ENCODE measurements around the gene TMEM200C.
"Not testable (repeated sequence)": the region's sequence is repeated elsewhere in the genome, so short reads cannot be mapped to it uniquely, and the experiment has no call there.

Gene TMEM200C

GRCh38 chr18:5865521-5865920, 29.8 kb downstream of the TMEM200C start:
- DNase-seq (ENCODE audit: extremely low read depth, insufficient read length), result no peak
- H3K27me3 ChIP-seq (replicated peaks; ENCODE audit: control insufficient read depth, insufficient read depth, low read length), result no peaks in the 10 kb centered on the region
- TF ChIP-seq, protein P1, sequence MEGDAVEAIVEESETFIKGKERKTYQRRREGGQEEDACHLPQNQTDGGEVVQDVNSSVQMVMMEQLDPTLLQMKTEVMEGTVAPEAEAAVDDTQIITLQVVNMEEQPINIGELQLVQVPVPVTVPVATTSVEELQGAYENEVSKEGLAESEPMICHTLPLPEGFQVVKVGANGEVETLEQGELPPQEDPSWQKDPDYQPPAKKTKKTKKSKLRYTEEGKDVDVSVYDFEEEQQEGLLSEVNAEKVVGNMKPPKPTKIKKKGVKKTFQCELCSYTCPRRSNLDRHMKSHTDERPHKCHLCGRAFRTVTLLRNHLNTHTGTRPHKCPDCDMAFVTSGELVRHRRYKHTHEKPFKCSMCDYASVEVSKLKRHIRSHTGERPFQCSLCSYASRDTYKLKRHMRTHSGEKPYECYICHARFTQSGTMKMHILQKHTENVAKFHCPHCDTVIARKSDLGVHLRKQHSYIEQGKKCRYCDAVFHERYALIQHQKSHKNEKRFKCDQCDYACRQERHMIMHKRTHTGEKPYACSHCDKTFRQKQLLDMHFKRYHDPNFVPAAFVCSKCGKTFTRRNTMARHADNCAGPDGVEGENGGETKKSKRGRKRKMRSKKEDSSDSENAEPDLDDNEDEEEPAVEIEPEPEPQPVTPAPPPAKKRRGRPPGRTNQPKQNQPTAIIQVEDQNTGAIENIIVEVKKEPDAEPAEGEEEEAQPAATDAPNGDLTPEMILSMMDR (IDR thresholded peaks at IDR 0.05; ENCODE audit: insufficient read depth, low read length, poor library complexity, severe bottlenecking), result no peak
- H3K4me3 ChIP-seq (replicated peaks; ENCODE audit: low read depth, low read length), result no peak overlapping the region
- H3K36me3 ChIP-seq (ENCODE audit: control insufficient read depth, insufficient read depth, low read length), result no peaks in the 10 kb centered on the region

GRCh38 chr18:5862127-5862526, 33.2 kb downstream of the TMEM200C start:
- not testable (repeated sequence) for DNase-seq (ENCODE audit: extremely low read depth, insufficient read length); H3K4me3 ChIP-seq (replicated peaks; ENCODE audit: low read depth, low read length); H3K36me3 ChIP-seq (ENCODE audit: control insufficient read depth, insufficient read depth, low read length); H3K27me3 ChIP-seq (replicated peaks; ENCODE audit: control insufficient read depth, insufficient read depth, low read length)

DNA sequence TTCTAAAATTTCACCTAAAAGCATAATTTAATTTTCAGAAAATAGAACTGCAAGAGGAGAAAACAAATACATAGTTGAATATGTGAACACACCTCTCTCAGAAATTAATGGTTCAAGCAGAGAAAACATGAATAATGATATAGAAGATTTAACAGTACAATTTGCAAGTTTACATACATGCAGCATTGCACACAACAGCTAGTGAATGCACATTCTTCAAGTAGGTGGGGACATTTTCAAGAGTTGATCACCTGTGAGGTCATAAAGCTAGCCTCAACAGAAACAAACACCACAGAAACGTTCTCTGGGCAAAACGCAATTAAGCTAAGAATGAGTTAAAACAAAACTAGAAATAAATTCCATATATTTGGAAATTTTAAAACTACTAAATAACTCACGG, 38.1 kb downstream of the TMEM200C start:
- Histone ChIP-seq H3K27me3 (replicated peaks; ENCODE audit: control insufficient read depth, insufficient read depth, low read length) (no peaks in the 10 kb centered on the region), H3K4me3 (replicated peaks; ENCODE audit: low read depth, low read length) (no peak overlapping the region), H3K36me3 (ENCODE audit: control insufficient read depth, insufficient read depth, low read length) (no peaks in the 10 kb centered on the region)
- TF ChIP-seq, protein P1 (IDR thresholded peaks at IDR 0.05; ENCODE audit: insufficient read depth, low read length, poor library complexity, severe bottlenecking), result no peak
- no peak for DNase-seq (ENCODE audit: extremely low read depth, insufficient read length)

GRCh38 chr18:5853253-5853652, 42.1 kb downstream of the TMEM200C start:
- Histone ChIP-seq H3K27me3 (replicated peaks; ENCODE audit: control insufficient read depth, insufficient read depth, low read length) (no peaks in the 10 kb centered on the region), H3K36me3 (ENCODE audit: control insufficient read depth, insufficient read depth, low read length) (no peaks in the 10 kb centered on the region), H3K4me3 (replicated peaks; ENCODE audit: low read depth, low read length) (no peak overlapping the region)
- no peak for DNase-seq (ENCODE audit: extremely low read depth, insufficient read length)
- TF ChIP-seq, protein P1 (IDR thresholded peaks at IDR 0.05; ENCODE audit: insufficient read depth, low read length, poor library complexity, severe bottlenecking), result no peak

- DNase-seq (ENCODE audit: extremely low read depth, insufficient read length), result no peak
- H3K36me3 ChIP-seq (ENCODE audit: control insufficient read depth, insufficient read depth, low read length), result no peaks in the 10 kb centered on the region
- H3K4me3 ChIP-seq (replicated peaks; ENCODE audit: low read depth, low read length), result no peak overlapping the region
- no peaks in the 10 kb centered on the region for H3K27me3 ChIP-seq (replicated peaks; ENCODE audit: control insufficient read depth, insufficient read depth, low read length)
- TF ChIP-seq, protein P1 (IDR thresholded peaks at IDR 0.05; ENCODE audit: insufficient read depth, low read length, poor library complexity, severe bottlenecking), result peak; percentile 37
These were observed 43.3 kb downstream of the TMEM200C start for GRCh38 chr18:5851998-5852397.

GRCh38 chr18:5842653-5843052, 52.7 kb downstream of the TMEM200C start:
- DNase-seq (ENCODE audit: extremely low read depth, insufficient read length), result no peak
- no peaks in the 10 kb centered on the region for H3K36me3 ChIP-seq (ENCODE audit: control insufficient read depth, insufficient read depth, low read length)
- no peaks in the 10 kb centered on the region for H3K27me3 ChIP-seq (replicated peaks; ENCODE audit: control insufficient read depth, insufficient read depth, low read length)
- no peak overlapping the region for H3K4me3 ChIP-seq (replicated peaks; ENCODE audit: low read depth, low read length)
- TF ChIP-seq, protein P1 (IDR thresholded peaks at IDR 0.05; ENCODE audit: insufficient read depth, low read length, poor library complexity, severe bottlenecking), result no peak
